GM12865 (cell line): ENCODE data around the gene SUGP2.
"Not testable (repeated sequence)": the region's sequence is repeated elsewhere in the genome, so short reads cannot be mapped to it uniquely, and the experiment has no call there.

Experiments
- DNase-seq: peaks from one replicate; pipeline ENCODE4 v3.0.0; 2010; ENCODE audit warnings: low read depth
- H3K4me3 ChIP-seq: 2 replicates; pipeline ENCODE4 v1.5.1; 2011; ENCODE audit warnings: mild to moderate bottlenecking, low read depth, low read length, control low read depth
- TF ChIP-seq, protein P1 (sequence below): IDR thresholded peaks from 2 replicates; pipeline ENCODE4 v1.5.1; 2011; ENCODE audit warnings: low read length, control low read depth, low read depth, inconsistent platforms; ENCODE audit not compliant: insufficient read depth; ENCODE audit errors: missing control alignments

The SUGP2 gene

DNA sequence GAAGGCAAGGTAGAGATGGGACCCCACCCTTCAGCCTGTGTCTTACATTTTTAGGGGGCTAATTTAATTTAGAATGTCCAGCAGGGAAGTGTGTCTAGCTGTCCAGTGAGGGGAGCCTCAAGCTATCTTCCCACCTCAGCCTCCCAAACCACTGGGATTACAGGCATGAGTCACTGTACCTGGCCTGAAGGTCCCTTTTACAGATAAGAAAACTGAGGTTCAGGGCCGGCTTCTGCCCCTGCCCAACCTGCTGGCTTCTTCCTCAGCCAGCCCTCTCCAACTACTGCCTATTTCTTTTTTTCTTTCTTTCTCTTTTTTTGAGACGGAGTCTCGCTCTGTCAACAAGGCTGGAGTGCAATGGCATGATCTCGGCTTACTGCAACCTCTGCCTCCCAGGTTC, 72.9 kb downstream of the SUGP2 start:
- no peak overlapping the region for H3K4me3 ChIP-seq
- TF ChIP-seq, protein P1, sequence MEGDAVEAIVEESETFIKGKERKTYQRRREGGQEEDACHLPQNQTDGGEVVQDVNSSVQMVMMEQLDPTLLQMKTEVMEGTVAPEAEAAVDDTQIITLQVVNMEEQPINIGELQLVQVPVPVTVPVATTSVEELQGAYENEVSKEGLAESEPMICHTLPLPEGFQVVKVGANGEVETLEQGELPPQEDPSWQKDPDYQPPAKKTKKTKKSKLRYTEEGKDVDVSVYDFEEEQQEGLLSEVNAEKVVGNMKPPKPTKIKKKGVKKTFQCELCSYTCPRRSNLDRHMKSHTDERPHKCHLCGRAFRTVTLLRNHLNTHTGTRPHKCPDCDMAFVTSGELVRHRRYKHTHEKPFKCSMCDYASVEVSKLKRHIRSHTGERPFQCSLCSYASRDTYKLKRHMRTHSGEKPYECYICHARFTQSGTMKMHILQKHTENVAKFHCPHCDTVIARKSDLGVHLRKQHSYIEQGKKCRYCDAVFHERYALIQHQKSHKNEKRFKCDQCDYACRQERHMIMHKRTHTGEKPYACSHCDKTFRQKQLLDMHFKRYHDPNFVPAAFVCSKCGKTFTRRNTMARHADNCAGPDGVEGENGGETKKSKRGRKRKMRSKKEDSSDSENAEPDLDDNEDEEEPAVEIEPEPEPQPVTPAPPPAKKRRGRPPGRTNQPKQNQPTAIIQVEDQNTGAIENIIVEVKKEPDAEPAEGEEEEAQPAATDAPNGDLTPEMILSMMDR, result no peak
- DNase-seq, result no peak

- DNase-seq, result no peak
Measured at GRCh38 chr19:18955042-18955441, 78.3 kb downstream of the SUGP2 start.

DNA sequence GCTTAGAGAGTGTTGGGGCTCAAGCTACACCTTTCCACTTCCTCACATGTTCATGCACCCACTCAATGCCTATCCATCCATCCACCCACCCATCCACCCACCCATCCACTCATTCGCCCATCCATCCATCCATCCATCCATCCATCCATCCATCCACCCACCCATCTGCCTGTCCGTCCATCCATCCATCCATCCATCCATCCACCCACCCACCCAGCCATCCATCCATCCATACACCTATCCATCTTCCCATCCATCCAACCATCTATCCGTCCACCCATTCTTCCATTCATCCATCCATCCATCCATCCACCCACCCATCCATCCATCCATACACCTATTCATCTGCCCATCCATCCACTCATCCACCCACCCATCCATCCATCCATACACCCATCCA, 79.2 kb downstream of the SUGP2 start:
- no peak for DNase-seq
- TF ChIP-seq, protein P1, result no peak
- no peak overlapping the region for H3K4me3 ChIP-seq

More at GRCh38 chr19:18955042-18955441, 78.3 kb downstream of the SUGP2 start:
- H3K4me3 ChIP-seq, result no peak overlapping the region
- TF ChIP-seq, protein P1, result no peak

- not testable (repeated sequence) for H3K4me3 ChIP-seq, DNase-seq
Measured at GRCh38 chr19:18952364-18953003, 80.8 kb downstream of the SUGP2 start.

DNA sequence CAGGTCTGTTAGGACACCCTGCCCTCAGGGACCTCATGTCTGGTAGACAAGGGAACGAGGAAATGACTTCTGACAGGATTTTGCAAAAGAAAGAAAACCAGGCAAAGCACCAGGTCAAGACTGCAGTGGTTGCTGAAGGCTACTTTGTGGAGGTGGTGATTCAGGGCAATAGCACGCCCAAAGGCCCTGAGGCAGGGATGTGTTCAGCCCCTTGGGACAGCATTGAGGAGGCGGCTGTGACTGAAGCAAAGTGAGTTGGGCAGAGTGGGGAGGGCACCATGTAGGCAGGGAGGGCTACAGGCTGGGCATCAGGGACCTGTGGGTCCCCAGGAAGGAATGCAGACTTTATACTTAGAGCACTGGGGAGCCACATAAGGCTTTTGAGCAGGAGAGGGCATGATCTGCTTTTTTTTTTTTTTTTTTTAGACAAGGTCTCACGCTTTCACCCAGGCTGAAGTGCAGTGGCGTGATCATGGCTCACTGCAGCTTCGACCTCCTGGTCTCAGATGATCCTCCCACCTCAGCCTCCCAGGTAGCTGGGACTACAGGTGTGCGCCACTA, 81.5 kb downstream of the SUGP2 start:
- DNase-seq, result no peak
- no peak overlapping the region for H3K4me3 ChIP-seq
- TF ChIP-seq, protein P1, result no peak

DNA sequence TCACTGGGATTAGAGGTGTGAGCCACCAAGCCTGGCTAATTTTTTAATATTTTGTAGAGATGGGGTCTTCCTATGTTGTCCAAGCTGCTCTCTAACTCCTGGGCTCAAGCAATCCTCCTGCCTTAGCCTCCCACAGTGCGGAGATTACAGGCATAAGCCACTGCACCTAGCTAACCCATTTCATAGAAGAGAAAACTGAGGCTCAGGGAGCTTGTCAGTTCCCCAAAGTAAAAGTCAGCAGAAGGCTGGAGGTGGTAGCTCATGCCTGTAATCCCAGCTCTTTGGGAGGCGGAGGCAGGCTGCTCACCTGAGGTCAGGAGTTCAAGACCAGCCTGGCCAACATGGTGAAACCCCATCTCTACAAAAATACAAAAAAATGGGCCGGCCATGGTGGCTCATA, 83.5 kb downstream of the SUGP2 start:
- H3K4me3 ChIP-seq, result no peak overlapping the region
- DNase-seq, result no peak
- TF ChIP-seq, protein P1, result no peak

GRCh38 chr19:18948976-18949356, 84.4 kb downstream of the SUGP2 start:
- no peak for DNase-seq
- no peak overlapping the region for H3K4me3 ChIP-seq
- TF ChIP-seq, protein P1, result no peak
